Uterus (tissue), 2 donors: ENCODE results near the gene MPDU1.

ENCODE experiments used
- POLR2A ChIP-seq, 2 donors: fragments of 450-650 bp; IDR thresholded peaks; one replicate each; pipeline ENCODE4 v1.6.1; 2016; ENCODE audit warnings: antibody characterized with exemption in 2 of 2, mild to moderate bottlenecking in 1 of 2, moderate library complexity in 1 of 2
- TF ChIP-seq, protein P1 (sequence below), 4 experiments: fragments of 200-600 bp in 2 of 4; fragments of 450-650 bp in 2 of 4; sonication (generic) in 2 of 4; IDR thresholded peaks; one replicate each; pipeline ENCODE4 v1.5.1; 2016 to 2019; ENCODE audit warnings: antibody characterized with exemption in 4 of 4, mild to moderate bottlenecking in 2 of 4, moderate library complexity in 1 of 4

DNA sequence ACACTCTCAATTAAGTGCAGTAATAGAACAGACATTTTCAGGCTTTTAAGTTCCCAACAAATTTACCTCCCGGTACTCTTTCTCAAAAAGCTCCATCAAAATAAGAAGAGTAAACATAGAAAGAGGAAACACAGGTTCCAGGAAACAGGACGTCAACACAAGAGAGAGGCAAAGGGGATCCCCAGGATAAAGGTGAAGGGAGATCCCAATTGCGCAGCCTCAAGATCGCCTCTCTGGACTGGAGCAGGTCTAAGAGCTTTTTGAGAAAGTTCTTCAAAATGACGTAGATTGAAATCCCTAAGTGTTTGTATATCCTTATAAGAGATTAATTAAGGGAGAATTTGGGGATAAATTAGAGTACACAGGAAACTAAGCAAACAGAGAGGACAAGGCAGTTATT is 35.0 kb downstream of the MPDU1 start:
- TF ChIP-seq, protein P1, sequence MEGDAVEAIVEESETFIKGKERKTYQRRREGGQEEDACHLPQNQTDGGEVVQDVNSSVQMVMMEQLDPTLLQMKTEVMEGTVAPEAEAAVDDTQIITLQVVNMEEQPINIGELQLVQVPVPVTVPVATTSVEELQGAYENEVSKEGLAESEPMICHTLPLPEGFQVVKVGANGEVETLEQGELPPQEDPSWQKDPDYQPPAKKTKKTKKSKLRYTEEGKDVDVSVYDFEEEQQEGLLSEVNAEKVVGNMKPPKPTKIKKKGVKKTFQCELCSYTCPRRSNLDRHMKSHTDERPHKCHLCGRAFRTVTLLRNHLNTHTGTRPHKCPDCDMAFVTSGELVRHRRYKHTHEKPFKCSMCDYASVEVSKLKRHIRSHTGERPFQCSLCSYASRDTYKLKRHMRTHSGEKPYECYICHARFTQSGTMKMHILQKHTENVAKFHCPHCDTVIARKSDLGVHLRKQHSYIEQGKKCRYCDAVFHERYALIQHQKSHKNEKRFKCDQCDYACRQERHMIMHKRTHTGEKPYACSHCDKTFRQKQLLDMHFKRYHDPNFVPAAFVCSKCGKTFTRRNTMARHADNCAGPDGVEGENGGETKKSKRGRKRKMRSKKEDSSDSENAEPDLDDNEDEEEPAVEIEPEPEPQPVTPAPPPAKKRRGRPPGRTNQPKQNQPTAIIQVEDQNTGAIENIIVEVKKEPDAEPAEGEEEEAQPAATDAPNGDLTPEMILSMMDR (IDR thresholded peaks at IDR 0.05): no peak
- no peak for TF ChIP-seq POLR2A (IDR thresholded peaks at IDR 0.05)
